PC-9 (cell line): ENCODE results near the gene PIPOX.

Experiments
- EZH2 ChIP-seq: fragments of 200-600 bp; sonication (generic); IDR thresholded peaks from 2 replicates; pipeline ENCODE4 v1.8.0; 2017; ENCODE audit warnings: antibody characterized with exemption, low read depth
- TF ChIP-seq, protein P1 (sequence below): fragments of 200-600 bp; sonication (generic); conservative IDR thresholded peaks from 2 replicates; pipeline ENCODE4 v1.6.1; 2017; ENCODE audit warnings: mixed run types, antibody characterized with exemption, mild to moderate bottlenecking, moderate library complexity

DNA sequence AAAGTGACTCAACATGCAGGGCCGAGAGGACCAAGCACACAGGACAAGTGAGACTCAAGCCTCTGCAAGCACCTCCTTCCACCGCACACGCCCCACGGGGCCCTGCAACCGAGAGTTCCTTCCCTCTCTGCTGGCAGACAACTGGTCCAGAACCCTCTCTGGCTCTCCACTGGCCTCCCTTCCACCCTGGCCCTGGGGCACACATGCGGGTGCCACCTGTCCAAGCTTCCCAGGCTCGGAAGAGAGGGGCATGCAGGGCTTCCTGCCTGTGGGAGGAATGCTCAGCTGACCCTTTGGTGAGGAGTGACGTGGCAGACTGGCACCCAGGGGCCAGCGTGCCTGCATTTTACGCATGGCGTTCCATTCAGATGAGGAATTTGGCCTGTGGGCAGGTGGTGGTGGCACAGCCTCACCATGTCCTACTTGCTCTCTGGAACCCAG, 59.8 kb downstream of the PIPOX start:
- TF ChIP-seq EZH2, result no peak
- TF ChIP-seq, protein P1, sequence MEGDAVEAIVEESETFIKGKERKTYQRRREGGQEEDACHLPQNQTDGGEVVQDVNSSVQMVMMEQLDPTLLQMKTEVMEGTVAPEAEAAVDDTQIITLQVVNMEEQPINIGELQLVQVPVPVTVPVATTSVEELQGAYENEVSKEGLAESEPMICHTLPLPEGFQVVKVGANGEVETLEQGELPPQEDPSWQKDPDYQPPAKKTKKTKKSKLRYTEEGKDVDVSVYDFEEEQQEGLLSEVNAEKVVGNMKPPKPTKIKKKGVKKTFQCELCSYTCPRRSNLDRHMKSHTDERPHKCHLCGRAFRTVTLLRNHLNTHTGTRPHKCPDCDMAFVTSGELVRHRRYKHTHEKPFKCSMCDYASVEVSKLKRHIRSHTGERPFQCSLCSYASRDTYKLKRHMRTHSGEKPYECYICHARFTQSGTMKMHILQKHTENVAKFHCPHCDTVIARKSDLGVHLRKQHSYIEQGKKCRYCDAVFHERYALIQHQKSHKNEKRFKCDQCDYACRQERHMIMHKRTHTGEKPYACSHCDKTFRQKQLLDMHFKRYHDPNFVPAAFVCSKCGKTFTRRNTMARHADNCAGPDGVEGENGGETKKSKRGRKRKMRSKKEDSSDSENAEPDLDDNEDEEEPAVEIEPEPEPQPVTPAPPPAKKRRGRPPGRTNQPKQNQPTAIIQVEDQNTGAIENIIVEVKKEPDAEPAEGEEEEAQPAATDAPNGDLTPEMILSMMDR, result no peak
